GM12865 (cell line): ENCODE measurements around the gene LBX1.

Experiments
- DNase-seq: peaks from one replicate; pipeline ENCODE4 v3.0.0; 2010; ENCODE audit warnings: low read depth
- H3K4me3 ChIP-seq: 2 replicates; pipeline ENCODE4 v1.5.1; 2011; ENCODE audit warnings: mild to moderate bottlenecking, low read depth, low read length, control low read depth
- TF ChIP-seq, protein P1 (sequence below): IDR thresholded peaks from 2 replicates; pipeline ENCODE4 v1.5.1; 2011; ENCODE audit warnings: low read length, control low read depth, low read depth, inconsistent platforms; ENCODE audit not compliant: insufficient read depth; ENCODE audit errors: missing control alignments

The LBX1 gene

DNA sequence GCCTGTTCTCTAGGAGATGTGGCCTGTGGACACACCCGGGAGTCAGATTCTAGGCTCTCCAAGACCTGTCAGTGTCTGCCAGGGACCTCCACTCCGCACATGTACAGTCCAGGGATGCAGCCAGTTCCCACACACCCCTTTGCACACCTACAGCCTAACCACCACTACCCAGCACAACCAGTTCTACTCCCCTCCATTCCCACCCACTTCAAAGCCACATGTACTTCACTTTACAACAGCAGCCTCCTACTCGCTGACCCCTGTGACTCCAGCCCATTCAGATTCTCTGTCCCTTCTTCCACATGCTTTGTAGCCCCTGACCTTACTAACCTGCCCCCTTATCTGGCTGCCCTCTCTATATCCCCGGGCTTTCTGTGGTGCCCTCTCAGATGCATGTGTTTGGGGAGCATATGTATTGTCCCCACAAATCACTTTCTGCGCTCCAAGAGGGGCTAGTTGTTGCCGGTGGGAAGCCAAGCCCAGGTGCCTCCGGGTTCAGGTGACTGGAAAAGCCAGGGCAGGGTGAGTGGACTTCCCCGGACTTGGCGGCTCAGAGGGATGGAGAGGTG is 7.2 kb downstream of the LBX1 start:
- TF ChIP-seq, protein P1, sequence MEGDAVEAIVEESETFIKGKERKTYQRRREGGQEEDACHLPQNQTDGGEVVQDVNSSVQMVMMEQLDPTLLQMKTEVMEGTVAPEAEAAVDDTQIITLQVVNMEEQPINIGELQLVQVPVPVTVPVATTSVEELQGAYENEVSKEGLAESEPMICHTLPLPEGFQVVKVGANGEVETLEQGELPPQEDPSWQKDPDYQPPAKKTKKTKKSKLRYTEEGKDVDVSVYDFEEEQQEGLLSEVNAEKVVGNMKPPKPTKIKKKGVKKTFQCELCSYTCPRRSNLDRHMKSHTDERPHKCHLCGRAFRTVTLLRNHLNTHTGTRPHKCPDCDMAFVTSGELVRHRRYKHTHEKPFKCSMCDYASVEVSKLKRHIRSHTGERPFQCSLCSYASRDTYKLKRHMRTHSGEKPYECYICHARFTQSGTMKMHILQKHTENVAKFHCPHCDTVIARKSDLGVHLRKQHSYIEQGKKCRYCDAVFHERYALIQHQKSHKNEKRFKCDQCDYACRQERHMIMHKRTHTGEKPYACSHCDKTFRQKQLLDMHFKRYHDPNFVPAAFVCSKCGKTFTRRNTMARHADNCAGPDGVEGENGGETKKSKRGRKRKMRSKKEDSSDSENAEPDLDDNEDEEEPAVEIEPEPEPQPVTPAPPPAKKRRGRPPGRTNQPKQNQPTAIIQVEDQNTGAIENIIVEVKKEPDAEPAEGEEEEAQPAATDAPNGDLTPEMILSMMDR = no peak
- no peak overlapping the region for H3K4me3 ChIP-seq

DNA sequence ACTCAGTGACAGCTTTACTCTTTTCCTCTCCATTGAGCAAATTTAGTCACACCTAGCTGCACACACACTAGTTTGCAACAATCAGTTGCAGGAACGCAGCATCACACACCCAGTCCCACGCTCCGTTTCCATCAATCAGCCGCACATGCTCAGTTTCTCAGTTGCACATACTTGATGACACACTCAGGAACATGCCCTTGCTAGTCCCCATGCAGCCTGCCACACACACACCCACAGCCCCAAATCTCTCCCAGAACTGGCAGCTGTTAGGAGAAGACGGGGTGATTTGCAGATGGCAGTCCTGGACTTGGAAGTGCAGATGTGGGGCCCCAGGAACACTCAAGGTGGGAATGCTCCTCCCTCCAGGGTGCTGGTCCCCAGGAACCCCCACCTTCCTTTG is 7.7 kb downstream of the LBX1 start:
- H3K4me3 ChIP-seq = no peak overlapping the region
- TF ChIP-seq, protein P1 = no peak
- no peak for DNase-seq

More for the DNA sequence above, 7.2 kb downstream of the LBX1 start:
- DNase-seq = no peak

DNA sequence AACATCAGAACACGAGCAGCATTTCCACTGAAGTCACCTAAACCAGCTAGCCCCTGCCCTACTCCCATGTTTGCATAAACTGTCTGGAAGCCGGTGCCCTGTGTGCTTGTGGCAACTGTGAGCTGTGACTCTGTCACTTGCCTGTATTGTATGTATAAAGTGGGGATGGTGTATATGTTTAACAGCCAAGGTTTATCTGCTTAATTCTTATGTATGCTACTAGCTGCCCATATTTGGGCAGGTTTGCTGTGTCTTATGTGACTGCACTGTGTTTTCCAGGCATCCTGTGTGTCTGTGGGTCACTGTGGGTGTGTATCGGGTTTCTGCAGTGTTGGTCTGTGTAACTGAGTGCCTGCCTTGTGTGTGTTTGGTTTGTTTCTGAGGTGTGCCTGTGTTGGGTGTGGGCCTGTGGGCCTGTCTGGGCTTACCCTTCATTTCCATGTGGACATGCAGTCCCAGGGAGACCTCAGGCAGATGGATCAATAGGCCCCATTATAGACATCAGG is 9.3 kb downstream of the LBX1 start:
- TF ChIP-seq, protein P1 = no peak
- no peak overlapping the region for H3K4me3 ChIP-seq
- DNase-seq = no peak

DNA sequence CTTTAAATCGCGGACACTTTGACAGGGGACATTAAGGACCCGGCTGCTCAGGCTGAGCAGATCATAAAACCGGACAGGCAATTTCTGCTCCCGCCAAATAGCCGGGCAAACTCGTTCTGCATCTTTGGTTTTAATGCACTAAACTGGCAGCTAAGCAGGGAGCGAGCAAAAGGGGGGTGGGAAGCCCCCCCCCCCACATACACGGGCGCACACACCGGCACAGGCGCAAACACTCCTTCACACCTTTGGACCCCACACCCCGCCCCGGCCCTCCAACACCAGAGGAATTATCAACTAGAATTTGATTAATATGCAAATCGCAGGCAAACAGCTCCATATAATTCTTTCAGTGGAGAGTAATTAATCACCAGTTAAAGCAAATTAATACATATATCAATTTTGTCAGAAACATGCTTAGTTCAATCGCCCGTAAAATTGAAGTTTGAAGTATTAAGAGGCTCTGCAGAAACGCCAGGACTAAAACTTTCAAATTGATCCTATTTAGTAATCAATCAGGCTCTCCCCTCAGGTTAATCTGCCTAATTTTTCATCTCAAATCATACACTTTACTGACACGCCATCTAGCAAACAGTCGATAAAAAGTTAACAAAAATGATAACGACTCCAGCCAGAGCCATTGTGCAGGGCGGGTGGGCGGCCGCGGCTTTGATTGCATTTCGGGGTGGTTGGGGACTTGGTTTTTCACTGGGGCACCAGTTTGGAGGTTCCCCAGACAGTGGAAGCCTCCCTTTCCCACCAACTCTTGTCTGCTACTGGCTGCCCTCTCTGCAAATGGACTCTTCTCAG is 9.9 kb downstream of the LBX1 start:
- DNase-seq = no peak
- TF ChIP-seq, protein P1 = no peak
- no peak overlapping the region for H3K4me3 ChIP-seq

DNA sequence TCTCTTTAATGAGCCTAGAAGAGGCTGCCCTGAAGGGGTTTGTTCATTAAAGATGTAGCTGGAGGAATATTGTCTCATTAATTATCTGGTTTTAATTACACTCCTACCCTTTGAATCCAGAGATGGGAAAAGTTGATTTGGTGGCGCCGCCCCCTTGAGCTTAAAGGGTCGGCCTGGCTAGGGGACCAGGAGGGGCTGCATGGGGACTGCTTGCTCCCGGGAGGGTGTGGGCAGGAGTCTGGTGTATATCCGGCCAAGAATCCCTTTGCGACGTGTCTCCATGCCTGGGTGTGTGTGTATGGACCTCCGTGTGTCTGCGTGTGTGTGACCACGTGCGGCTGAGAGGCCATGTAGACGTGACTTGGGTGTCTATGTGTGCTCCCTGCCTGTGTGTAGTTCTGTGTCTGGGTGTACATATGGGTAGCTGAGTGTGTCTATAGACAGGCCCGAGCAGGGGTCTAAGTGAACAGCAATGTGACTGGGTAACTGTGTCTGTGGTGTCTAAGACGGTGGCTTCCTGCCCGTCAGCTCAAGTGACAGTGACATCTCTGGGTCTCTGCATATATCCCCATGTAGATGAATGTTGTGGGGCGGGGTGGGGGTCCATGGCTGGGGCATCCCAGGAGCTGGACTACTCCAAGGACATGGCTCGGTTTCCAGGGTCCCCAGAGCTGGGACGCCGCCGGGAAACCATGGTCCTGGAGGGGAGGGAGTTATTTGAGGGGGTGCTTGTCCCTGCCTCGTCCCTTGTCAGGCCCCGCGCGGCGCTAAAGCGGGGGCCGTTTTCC is 10.7 kb downstream of the LBX1 start:
- TF ChIP-seq, protein P1 = no peak
- H3K4me3 ChIP-seq = no peak overlapping the region
- no peak for DNase-seq

DNA sequence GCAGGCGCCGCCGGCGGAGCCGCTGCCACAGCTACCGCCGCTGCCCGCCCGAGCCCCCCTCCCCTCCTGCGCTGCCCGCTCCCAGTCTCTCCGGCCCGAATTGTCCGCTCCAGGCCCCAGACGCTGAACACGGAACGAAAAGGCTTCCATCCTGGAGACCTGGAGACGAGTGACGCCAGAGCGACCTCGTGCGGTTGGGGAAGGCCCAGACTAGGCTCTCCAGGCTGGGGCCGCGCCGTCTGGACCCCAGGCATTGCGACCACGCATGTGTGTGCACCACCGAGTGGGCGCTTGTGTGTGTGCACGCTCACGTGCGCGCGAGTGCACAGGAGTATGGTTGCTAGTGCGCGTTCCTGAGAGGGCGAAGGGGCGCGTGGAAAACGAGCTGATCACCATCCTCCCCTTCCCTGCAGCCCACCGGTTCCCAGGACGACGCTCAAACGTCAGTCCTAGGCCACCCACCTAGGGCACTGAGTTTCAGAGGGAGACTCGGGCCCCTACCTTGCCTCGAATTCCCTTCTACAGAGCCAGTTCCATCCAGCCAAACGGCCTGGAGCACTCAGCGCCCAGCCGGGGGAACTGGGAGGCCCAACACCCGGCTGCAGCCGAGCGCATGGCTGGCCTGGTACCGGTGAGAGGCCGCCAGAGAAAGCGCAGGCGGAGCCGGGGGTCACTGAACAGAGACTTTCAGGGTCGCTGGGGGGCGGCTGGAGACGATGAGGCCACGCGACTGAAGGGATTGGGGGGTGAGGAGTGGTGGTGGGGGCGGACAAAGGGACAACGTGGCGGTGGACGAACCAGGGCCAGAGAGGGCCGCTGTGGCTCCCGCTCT is 11.6 kb downstream of the LBX1 start:
- no peak for DNase-seq
- no peak overlapping the region for H3K4me3 ChIP-seq
- TF ChIP-seq, protein P1 = no peak
